ENCODE data around the gene SLC25A21. TPM values are rescaled to one million over a fixed set of nuclear protein-coding genes. Genes with fewer than 3 reads are reported as not detected.
A peak's percentile ranks its signal among the peaks of the same experiment; 100 is the strongest.

Gene SLC25A21
- total and polyA plus RNA-seq, 2 of the 13 experiments (the other 11 are each of a cell fraction or from before 2014, with no cell fraction given) = 1.9 to 2.9 TPM

GRCh38 chr14:36647824-36648753 is 524.3 kb downstream of the SLC25A21 start (continued):
- peak; percentile 70; the same call in 1 of the 2 replicates for TF ChIP-seq ZBTB4 (CRISPR knock-in tag; IDR thresholded peaks at IDR 0.05; ENCODE audit: borderline replicate concordance)
- 0 out of 2 replicates have a peak, but pooled peaks have one; percentile 53 for TF ChIP-seq ZNF619 (CRISPR knock-in tag; IDR thresholded peaks at IDR 0.05)
- peak; percentile 71 for TF ChIP-seq ZNF274 (CRISPR knock-in tag; IDR thresholded peaks at IDR 0.05)
- no peak for TF ChIP-seq DMTF1 (CRISPR knock-in tag; IDR thresholded peaks at IDR 0.05)
- peak; percentile 57; the same call in 1 of the 2 replicates for TF ChIP-seq MTA1 (CRISPR knock-in tag; IDR thresholded peaks at IDR 0.05; ENCODE audit: borderline replicate concordance)
- TF ChIP-seq ESRRA (CRISPR knock-in tag; IDR thresholded peaks at IDR 0.05; ENCODE audit: low read depth) = no peak
- 0 out of 2 replicates have a peak, but pooled peaks have one; percentile 74 for TF ChIP-seq GLI4 (CRISPR knock-in tag; IDR thresholded peaks at IDR 0.05; ENCODE audit: borderline replicate concordance)
- no peak for TF ChIP-seq SP5 (CRISPR knock-in tag; IDR thresholded peaks at IDR 0.05; ENCODE audit: borderline replicate concordance, low read depth)
- no peak for TF ChIP-seq PBX3 (CRISPR knock-in tag; IDR thresholded peaks at IDR 0.05; ENCODE audit: borderline replicate concordance)
- 0 out of 2 replicates have a peak, but pooled peaks have one; percentile 5 for TF ChIP-seq ZNF646 (CRISPR knock-in tag; IDR thresholded peaks at IDR 0.05)
- 0 out of 2 replicates have a peak, but pooled peaks have one; percentile 21 for TF ChIP-seq HOXD1 (CRISPR knock-in tag; IDR thresholded peaks at IDR 0.05)
- TF ChIP-seq ZNF547 (CRISPR knock-in tag; IDR thresholded peaks at IDR 0.05) = 0 out of 2 replicates have a peak, but pooled peaks have one; percentile 78
